ENCODE results near the gene ANKRD44. TPM values are rescaled to one million over a fixed set of nuclear protein-coding genes. Genes with fewer than 3 reads are reported as not detected.

ANKRD44 gene
- polyA plus RNA-seq, 1 donor, result 15.5 TPM

GRCh38 chr2:196987298-196987648, 323.3 kb downstream of the ANKRD44 start:
- DNase-seq, result no peak

GRCh38 chr2:196985511-196986183, 324.9 kb downstream of the ANKRD44 start:
- DNase-seq, result no peak

GRCh38 chr2:196984903-196985302, 325.7 kb downstream of the ANKRD44 start:
- DNase-seq, result no peak

GRCh38 chr2:196983934-196984333, 326.6 kb downstream of the ANKRD44 start:
- no peak for DNase-seq

GRCh38 chr2:196980473-196980872, 330.1 kb downstream of the ANKRD44 start:
- DNase-seq, result no peak

- no peak for DNase-seq
Observed at GRCh38 chr2:196980001-196980400, 330.6 kb downstream of the ANKRD44 start.

GRCh38 chr2:196977507-196977906, 333.1 kb downstream of the ANKRD44 start:
- no peak for DNase-seq

GRCh38 chr2:196974970-196975369, 335.6 kb downstream of the ANKRD44 start:
- DNase-seq, result no peak

- no peak for DNase-seq
Observed at GRCh38 chr2:196971574-196972279, 338.9 kb downstream of the ANKRD44 start.

GRCh38 chr2:196970099-196970498, 340.5 kb downstream of the ANKRD44 start:
- DNase-seq, result no peak

- DNase-seq, result no peak
Observed at GRCh38 chr2:196968516-196968915, 342.1 kb downstream of the ANKRD44 start.

- DNase-seq, result no peak
Observed at GRCh38 chr2:196967775-196968174, 342.8 kb downstream of the ANKRD44 start.

- peak; percentile 35 for DNase-seq
Observed at GRCh38 chr2:196967116-196967515, 343.5 kb downstream of the ANKRD44 start.

GRCh38 chr2:196966061-196966460, 344.5 kb downstream of the ANKRD44 start:
- DNase-seq, result no peak

- DNase-seq, result no peak
Observed at GRCh38 chr2:196965651-196966050, 344.9 kb downstream of the ANKRD44 start.

GRCh38 chr2:196963961-196964360, 346.6 kb downstream of the ANKRD44 start:
- no peak for DNase-seq

GRCh38 chr2:196963043-196963442, 347.5 kb downstream of the ANKRD44 start:
- no peak for DNase-seq

- no peak for DNase-seq
Observed at GRCh38 chr2:196962325-196962724, 348.3 kb downstream of the ANKRD44 start.

- no peak for DNase-seq
Observed at GRCh38 chr2:196961889-196962288, 348.7 kb downstream of the ANKRD44 start.

GRCh38 chr2:196959734-196960338, 350.7 kb downstream of the ANKRD44 start:
- DNase-seq, result no peak

- no peak for DNase-seq
Observed at GRCh38 chr2:196959281-196959680, 351.3 kb downstream of the ANKRD44 start.

GRCh38 chr2:196957881-196958525, 352.6 kb downstream of the ANKRD44 start:
- DNase-seq, result no peak

- no peak for DNase-seq
Observed at GRCh38 chr2:196957442-196957841, 353.1 kb downstream of the ANKRD44 start.

All from left kidney (tissue), 2 donors.